Middle frontal gyrus (tissue), 1 donor: ENCODE results near the gene METAP1D.
A peak's percentile ranks its signal among the peaks of the same experiment; 100 is the strongest.

ENCODE experiments used
- DNase-seq: peaks from one replicate; pipeline ENCODE4 v3.0.0-alpha.2; 2015; ENCODE audit warnings: low spot score; ENCODE audit errors: extremely low spot score

Gene METAP1D

DNA sequence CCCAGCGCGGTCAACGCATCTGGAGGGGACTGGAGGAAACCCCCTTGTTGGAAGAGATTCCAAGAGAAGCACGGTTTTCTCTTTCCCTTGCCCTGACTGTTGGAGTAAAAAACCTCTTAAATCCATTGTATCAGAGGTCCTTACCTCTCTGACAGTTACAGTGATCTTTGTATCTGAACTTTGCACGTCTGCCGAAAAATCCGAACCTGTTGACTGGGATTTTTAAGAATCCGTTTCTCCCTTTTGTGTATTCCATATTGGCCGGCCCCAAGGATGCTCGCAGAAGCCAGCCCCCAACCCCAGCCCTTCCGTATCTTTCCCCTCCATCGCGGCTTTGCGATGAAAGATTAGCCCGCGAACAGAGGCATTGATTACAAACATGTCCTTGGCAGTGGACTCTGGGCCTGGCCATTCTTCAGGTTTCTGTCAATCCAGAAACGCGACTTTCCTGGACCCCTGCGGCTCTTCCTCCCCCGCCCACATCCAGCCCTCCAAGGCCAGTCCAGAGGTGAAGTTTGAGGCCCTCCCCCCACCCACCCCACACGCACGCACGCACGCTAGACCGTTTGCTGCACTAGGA lies 81.0 kb downstream of the METAP1D start:
- DNase-seq: no peak

DNA sequence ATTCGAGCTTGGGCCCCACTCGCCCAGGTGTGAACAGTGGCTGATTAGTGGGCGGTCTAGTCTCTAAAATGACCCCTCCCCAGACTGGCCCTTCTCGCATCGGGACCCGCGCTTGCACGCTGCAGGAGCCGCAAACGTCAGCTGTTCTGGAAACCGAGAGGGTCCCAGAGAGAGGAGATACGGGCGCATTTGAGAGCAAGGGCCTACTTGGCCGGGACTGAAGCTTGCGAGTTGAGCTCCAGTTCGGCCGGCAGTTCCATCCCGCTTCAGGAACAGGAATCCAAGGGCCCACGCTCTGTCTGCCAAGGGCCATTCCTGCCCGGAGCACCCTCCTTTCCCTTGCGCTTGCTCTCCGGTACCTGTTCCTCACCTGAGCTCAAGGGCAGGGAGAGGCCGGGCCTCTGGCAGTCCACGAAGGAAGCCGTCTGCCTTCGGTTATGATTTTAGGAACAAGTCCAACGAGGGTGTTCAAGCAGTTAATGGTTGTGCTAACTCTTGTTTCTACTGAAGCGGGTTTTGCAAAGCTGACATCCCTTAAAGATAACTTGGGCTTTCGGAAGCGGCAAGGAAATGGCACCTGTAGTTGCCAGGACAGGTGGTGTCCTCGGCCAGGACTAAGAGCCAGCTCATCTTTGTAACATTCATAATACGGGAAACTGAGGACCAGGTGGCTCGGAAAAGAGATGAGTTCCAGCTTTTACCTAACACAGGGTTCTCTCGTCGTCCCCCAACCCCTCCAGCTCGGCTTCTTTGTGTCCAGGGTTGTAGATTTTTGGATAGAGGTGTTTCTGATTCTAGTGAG lies 81.7 kb downstream of the METAP1D start:
- DNase-seq: no peak

DNA sequence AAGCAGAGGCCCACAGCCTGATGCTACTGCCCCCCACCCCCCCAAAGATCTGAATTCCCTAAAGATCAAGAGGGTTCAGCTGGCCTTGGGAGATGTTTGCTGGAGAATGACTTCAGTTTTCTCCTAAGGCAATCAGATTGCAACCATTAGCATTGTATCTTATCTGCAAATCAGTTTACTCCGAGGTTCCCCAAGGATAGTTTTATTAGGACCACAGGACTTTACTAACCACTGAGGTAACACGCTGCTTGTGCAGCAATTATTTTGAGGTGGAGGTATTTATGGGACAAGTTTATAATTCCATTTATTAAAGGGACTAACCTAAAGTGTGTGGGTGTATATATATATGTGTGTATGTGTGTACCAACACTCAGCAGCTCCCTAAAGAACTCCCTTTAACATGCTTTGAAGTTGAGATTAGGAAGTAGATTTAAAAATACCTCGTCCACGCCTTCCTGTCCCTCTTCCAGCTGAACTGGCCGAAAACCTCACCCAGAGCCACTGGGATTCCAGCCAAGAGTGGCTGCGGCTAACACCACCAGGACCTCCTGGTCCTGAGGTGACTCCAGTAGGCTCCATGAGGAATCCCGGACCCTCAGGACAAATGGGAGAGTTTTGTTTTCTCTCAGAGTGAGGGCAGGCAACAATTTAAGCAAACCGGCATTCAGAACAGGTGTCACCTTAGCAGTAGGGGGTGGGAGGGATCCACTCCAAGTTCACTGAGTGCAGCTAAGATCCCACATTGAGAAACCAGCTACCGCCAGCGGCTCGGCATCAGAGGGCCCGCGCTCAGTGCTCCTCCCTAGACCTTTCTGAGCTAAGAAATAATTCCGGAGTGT lies 82.6 kb downstream of the METAP1D start:
- no peak for DNase-seq

DNA sequence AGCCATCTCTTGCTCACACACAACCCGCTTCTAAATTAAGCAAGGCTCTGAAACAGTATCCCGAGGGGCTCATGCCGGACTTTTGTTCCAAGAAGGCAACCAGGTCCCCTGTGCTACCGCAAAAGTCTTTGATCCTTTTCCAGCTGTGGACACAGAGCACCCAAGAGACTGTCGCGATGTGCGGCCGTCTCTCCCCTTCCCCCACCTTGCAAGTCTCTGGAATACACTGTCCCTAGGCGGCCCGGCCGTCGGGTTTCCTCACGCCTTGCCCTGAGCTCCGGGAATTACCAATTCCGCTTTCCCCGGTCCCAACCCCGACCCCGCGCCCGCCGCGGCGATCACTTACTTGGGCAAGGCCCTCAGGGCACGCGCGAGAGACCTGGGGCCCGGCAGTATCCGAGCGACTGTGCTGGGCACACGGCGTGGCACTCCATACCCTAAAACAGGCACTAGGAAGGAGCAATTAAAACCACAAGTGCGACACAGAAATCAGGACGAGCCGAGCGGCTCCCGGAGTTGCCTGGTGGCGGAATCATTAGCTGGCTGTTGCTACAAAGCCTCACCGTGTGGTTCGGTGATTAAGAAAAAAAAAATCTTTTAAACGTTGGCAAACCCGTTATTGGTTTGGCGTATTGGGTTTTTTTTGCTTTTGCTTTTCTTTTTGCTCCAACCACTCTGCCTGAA lies 83.3 kb downstream of the METAP1D start:
- DNase-seq: no peak

DNA sequence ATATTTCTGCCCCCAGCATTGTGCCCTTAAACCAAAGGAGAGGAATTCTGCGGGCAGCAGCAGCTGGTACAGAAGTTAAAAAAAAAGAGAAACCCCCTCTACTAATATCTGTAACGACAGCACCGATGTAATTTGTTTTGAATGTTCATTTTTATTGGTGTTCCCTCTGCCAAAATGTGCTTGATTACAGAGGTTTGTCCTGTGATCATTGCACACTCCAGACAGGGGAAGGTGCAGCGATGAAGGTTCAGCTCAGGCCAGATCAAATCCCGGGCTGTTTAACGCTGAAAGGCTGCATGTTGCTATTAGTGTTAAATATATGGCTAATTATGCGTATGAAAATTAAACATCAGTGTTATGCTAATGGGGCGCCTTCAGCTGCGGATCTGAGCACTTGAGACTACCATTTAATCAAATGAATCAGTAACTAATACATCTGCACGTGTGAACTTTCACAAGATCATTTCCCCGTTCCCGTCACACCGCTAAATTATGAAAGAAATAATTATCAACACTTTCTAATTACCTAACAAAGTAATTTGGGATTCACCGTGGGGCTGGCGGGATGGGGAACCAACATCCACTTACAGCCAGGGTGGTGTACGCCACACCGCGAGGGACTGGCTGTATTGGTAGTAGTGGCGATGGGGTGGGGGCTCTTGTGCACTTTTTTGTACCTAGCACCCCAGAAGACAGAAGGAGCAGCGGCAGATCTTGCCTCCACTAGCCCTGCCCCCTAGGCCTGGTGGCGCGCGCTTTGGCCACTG lies 84.1 kb downstream of the METAP1D start:
- DNase-seq: no peak

DNA sequence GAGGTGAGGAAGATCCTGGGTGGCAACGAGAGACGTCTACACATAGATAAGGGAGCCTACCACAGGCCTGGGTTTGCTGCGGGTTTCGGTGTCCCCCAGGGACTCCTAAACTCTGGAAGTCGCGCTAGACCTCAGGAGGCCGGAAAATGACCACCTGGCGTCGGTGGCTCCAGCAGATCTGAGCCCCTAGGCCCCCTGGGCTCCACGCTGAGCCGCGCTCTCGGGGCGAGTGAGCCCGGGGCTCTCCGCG lies 84.6 kb downstream of the METAP1D start:
- DNase-seq: no peak

DNA sequence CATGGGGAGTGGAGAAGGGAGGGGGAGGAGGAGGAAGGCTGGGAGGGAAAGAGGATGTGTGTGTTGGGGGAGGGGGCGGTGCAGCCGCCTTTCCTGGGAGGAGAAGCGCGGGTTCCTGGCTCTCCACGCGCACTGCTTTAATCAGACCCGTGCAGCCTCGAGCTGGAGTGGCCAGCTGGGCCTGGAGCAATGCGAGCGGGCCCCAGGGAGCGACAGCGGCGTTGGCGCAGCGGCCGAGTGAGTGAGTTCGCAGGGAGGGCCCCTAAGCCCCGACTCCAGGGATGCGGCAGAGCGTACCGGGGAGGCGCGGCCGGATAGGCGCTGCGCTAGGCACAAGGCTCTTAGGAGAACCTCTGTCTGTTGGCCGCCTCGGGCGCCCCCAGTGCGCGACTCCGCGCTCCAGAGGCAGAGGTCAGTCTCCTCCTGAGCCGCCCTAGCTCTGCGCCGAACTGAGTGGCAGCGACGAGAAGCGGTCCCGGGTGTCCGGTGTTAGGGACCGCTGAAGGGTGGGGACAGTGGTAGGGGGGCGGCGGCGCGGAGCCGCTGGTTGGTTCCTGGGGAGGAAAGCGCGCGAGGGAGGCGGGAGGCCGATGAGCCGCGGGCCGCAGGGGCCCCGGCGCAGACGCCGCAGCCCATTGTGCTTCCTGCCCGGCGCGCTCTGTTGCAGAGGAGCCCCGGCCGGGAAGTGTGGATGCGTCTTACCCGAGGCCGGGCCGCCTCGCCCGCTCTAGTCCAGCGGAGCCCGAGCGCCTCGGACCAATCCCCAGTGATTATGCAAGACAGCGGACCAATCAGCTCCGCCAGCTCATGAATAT lies 85.1 kb downstream of the METAP1D start:
- peak; percentile 72 for DNase-seq

DNA sequence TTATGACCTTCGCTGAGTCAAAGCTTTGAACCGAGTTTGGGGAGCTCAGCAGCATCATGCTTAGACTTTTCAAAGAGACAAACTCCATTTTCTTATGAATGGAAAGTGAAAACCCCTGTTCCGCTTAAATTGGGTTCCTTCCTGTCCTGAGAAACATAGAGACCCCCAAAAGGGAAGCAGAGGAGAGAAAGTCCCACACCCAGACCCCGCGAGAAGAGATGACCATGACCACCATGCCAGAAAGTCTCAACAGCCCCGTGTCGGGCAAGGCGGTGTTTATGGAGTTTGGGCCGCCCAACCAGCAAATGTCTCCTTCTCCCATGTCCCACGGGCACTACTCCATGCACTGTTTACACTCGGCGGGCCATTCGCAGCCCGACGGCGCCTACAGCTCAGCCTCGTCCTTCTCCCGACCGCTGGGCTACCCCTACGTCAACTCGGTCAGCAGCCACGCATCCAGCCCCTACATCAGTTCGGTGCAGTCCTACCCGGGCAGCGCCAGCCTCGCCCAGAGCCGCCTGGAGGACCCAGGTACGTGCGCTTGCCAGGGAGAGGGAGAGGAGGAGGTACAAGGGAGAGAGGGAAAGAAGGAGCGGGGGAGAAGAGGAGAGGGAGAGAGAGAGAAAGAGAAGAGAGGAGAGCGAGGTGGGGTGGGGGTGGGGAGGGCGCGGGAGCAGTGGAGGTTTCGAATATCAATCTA lies 85.9 kb downstream of the METAP1D start, which contains the start of gene DLX1:
Gene DLX1 (plus strand): TSS at position 48 of the 700 bp plus-strand sequence. CDS start 171 bp downstream, at position 219.
- DNase-seq: no peak

DNA sequence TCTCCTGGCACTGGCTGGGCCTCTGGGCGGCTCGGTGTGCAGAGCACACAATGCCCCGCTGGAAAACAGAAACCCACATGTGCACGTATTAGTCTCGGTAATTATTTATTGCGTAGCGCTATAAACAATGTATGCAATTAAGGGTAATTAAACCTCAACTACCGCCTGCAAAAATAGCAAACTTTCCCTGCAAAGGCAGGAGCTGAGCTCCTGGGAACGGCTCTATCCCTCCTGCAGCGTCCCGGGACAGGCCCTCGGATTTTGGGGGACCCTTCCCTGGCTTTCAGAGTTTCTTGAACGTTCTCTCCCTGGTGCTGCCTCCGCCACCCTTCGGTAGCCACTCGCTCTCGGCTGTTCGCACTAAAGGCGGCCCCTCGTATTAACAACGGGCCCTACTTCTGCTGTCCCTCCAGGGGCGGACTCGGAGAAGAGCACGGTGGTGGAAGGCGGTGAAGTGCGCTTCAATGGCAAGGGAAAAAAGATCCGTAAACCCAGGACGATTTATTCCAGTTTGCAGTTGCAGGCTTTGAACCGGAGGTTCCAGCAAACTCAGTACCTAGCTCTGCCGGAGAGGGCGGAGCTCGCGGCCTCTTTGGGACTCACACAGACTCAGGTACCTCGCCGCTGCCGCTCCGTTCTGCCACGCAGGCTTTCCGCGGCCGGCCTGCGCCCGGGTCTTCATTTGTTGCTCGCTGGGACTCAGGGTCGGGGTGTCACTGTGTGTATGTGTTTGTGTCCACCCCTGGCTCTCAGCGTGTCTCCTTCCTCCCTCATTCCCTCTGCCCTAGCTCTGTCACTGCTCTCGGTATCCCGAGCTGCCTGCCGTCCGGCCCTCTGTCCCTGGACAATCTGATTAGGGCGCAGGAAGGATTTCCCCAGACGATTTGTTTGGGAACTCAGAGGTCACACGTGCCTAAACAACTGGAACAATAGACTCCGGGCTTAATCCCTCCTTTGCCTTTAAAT lies 86.8 kb downstream of the METAP1D start:
- DNase-seq: no peak

DNA sequence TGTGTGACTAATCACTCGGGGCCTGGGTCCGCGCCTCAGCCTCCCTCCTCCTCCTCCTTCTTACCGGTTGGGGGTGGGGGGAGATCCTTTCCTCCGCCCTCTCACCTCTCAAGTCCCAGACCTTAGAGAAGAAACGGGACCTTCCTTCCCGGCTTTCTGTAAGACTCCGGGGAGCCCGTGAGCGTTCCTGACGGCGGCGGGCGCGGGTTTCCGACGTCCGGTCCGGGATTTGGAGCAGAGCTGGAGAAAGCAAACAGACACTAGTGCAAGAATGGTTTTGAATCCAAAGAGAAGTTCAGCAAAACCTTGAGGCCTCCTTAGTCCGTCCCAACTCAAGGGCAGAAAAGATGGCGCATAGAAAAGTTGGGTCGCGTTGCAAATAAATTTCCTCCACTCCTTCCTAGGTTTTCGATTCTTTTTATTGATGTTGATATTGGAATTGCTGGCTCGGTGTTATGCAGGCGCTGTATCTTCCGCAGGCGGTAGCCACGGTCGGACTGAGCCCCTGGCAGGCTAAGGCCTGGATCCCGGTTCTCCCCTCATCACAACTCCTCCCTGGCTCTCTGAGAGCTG lies 87.5 kb downstream of the METAP1D start:
- DNase-seq: no peak

DNA sequence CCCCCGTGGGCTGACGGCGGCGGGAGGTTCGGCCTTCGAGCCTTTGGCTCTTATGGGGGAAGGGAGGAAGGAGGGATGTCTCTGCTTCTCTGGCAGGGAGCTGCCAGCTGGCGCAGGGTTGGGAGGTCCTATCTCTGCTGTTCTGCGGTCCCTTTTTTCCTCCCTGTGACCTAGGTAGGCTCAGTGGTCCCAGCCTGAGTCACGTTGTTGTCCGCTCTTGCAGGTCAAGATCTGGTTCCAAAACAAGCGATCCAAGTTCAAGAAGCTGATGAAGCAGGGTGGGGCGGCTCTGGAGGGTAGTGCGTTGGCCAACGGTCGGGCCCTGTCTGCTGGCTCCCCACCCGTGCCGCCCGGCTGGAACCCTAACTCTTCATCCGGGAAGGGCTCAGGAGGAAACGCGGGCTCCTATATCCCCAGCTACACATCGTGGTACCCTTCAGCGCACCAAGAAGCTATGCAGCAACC lies 88.1 kb downstream of the METAP1D start:
- no peak for DNase-seq

DNA sequence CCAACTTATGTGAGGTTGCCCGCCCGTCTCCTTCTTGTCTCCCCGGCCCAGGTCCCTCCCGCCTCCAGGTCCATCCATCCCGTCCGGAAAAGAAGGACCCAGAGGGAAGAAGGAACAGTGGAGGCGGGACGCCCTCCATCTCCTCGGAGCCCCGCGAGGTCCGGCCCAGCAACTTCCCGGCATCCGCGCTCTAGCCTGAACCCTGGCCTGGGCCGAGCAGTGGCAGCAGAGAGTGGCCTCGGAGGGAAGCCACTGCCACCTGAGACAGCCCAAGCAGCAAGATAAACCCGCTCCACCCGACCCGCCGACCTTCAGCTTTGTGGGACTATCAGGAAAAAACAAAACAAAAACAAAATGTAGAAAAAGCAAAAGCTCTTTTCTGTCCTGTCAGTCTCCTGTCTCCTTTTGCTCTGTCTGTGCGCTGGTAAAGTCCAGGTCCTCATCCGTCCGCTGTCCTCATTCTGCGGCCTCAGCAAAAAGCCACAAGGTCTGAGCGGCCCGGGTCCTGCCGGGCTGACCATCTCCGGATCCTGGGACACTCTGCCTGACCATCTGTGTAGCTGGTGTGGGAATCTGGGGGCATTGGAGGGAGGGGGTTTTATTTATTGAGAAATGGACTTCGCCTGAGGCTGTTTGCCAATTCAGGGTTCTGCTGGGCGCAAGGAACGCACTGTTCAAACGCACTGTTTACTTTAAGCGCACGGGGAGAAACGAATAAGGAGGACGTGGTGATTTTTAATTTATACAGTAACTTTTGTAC lies 88.7 kb downstream of the METAP1D start:
- no peak for DNase-seq

DNA sequence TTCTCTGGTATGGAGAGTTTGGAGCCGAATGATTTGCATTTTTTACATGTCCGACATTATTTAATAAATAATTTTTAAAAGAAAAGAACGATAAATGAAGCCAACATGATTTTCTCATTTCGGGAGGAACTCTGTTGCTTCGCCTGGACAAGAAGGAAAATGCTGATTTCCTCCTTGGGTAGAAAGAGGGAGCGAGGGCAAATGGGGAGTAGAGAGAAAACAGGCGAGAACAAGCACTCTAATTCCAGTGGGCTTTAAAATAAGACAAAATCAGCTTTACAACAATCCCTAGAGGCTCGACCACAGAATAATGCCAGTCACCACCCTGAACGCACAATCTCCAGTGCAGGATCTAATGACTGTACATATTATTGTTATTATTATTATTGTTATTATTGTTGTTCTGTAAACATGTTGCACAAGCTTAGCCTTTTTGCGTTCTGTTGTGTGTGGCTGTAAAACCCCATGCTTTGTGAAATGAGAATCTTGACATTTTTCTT lies 89.3 kb downstream of the METAP1D start:
- no peak for DNase-seq

DNA sequence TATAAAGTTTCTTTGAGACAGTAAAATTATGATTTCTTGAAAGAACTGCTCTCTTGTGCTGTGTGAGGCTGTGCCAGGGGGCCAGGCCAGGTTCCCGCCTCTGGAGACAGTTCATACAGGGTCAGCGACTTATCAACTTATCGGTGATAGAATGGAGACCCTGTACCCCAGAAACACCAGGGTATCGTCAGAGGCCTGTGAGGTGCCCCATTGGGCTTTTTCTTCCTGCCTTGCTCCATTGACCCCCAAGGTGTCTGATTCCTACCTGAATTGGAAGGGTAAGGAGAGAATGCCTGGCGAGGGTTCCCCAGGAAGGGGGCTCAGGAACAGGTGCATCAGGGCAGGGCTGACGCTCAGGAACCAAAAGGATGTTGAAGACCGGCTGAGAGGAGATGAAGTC lies 89.9 kb downstream of the METAP1D start:
- no peak for DNase-seq

DNA sequence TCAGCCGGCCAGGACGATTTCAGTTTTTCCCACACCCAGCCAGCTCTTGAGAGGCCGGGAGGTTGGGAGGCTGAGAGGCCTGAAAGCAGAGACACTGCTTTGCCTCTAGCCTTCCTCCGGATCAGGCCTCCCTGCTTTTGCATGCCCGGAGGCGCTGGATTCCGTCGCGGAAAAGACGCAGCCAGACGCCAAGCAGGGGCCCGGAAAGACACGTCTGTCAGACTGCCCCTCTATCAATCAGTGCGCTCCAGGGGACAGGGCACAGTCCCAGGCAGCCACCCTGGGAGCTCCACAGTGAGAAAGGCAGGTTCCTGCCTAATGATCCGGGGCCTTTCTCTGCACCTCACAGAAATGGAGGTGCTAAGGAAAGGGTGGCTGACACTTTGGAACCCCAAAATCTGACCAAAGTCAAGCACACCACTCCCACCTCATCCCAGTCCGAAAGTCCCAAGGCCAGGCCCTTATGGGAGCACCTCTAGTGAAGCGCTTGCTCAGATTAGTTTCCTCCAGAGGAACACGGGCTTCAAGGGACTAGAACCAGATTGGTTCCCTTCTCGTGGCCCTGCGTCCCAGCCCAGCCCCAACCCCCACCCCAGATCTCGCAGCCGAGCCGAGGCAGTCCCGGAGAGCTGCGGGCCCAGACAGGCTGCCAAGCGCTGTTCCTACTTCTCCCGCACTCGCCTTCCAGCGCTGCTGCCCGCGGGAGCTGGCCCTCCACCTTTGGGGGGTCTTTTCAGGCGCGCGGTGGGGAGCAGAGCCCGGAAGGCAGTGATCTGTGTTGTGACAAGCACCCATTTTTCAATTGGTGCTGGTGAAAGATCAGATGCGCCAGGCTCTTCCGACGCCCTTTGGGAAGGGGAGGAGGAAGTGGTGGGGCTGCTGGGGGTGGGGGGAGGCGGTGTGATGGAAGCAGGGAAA lies 90.5 kb downstream of the METAP1D start:
- DNase-seq: no peak
